AG10803 (cell line): Measurements from ENCODE around the gene FNIP2.
A peak's percentile ranks its signal among the peaks of the same experiment; 100 is the strongest.

Source experiments
- DNase-seq: peaks from one replicate; pipeline ENCODE4 v3.0.0; 2010; ENCODE audit warnings: low read depth
- H3K4me3 ChIP-seq: 2 replicates; pipeline ENCODE4 v1.5.1; 2011; ENCODE audit warnings: mild to moderate bottlenecking, low read length, control low read depth
- CTCF ChIP-seq: conservative IDR thresholded peaks from 2 replicates; pipeline ENCODE4 v1.5.1; 2011; ENCODE audit warnings: mild to moderate bottlenecking, low read length, control low read depth, inconsistent platforms

Gene FNIP2

GRCh38 chr4:158856852-158857251 is 88.0 kb downstream of the FNIP2 start:
- DNase-seq: peak; percentile 68
- H3K4me3 ChIP-seq: no peak overlapping the region
- peak; percentile 72 for TF ChIP-seq CTCF

GRCh38 chr4:158857951-158858350 is 89.1 kb downstream of the FNIP2 start:
- H3K4me3 ChIP-seq: no peak overlapping the region
- no peak for DNase-seq
- TF ChIP-seq CTCF: no peak

GRCh38 chr4:158858410-158859199 is 89.8 kb downstream of the FNIP2 start:
- no peak for TF ChIP-seq CTCF
- DNase-seq: peak; percentile 50
- H3K4me3 ChIP-seq: no peak overlapping the region

GRCh38 chr4:158859661-158860060 is 90.8 kb downstream of the FNIP2 start:
- DNase-seq: no peak
- no peak for TF ChIP-seq CTCF
- no peak overlapping the region for H3K4me3 ChIP-seq

GRCh38 chr4:158860856-158861255 is 92.0 kb downstream of the FNIP2 start:
- DNase-seq: no peak
- no peak overlapping the region for H3K4me3 ChIP-seq
- TF ChIP-seq CTCF: no peak

- no peak overlapping the region for H3K4me3 ChIP-seq
- no peak for DNase-seq
- TF ChIP-seq CTCF: no peak
Observed at GRCh38 chr4:158861281-158861680, 92.5 kb downstream of the FNIP2 start.

GRCh38 chr4:158861766-158862165 is 92.9 kb downstream of the FNIP2 start:
- TF ChIP-seq CTCF: no peak
- H3K4me3 ChIP-seq: no peak overlapping the region
- no peak for DNase-seq
